ENCODE data around the gene UBE2E2.

DNA sequence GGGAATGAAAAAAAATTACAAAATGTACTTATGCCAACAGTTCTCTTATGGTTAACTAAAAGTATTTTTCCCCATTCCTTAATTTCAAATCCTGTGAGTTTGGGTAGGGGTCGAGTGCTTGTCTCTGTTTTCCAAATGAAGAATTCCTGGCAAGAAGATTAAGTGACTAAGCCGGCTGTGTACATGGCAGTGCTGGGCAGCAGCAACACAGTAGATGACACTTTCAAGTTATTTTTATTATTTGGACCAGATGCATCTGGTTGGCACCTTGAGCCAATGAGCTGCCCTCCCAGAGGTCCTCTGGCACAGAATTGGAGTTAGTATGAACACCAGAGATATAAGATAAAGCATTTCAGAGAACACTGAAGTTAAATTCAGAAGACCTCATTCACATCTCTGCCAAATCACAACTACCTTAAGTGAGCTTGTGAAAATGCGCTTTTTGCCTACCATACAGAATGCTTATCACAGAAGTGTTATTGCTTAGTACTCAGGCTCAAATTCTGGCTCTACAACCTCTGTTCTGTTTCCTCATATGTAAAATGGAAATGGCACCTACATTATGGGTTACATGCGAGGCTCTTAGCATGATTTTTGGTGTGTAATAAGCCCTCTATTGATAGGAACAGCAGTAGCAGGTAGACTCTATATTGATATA lies 256.9 kb downstream of the UBE2E2 start:
- TF ChIP-seq EZH2 (IDR thresholded peaks at IDR 0.05; ENCODE audit: insufficient read depth, poor library complexity, severe bottlenecking): no peak
- no peak for TF ChIP-seq EZH2phosphoT487 (IDR thresholded peaks at IDR 0.05; ENCODE audit: insufficient read depth, low read depth)
